Keratinocyte (primary cell): ENCODE results near the gene MIPOL1. TPM values are rescaled to one million over a fixed set of nuclear protein-coding genes. Genes with fewer than 3 reads are reported as not detected.

Experiments
- DNase-seq: peaks from one replicate; pipeline ENCODE4 v3.0.0-alpha.2; 2011; ENCODE audit warnings: low read depth, missing footprints, low spot score
- FAIRE-seq: peaks from 2 replicates; lab custom pipeline; 2011; peaks lifted over from hg19 to GRCh38; lab: Jason Lieb, UNC
- H2AFZ ChIP-seq: 2 replicates; pipeline ENCODE4 v1.6.0; 2012; ENCODE audit warnings: low read length, control low read depth, inconsistent platforms; ENCODE audit not compliant: control insufficient read depth
- H3K27ac ChIP-seq: 2 replicates; pipeline ENCODE4 v1.5.1; 2011; ENCODE audit warnings: low read length; ENCODE audit not compliant: control insufficient read depth, insufficient read depth
- H3K27me3 ChIP-seq: 3 replicates; pipeline ENCODE4 v1.6.0; 2011; ENCODE audit warnings: low read length; ENCODE audit not compliant: control insufficient read depth, insufficient read depth; ENCODE audit errors: extremely low read depth
- H3K36me3 ChIP-seq, 2 experiments: 2 replicates in 1 of 2; 3 replicates in 1 of 2; pipeline ENCODE4 v1.5.1; 2011; ENCODE audit warnings: low read length in 2 of 2, mild to moderate bottlenecking in 1 of 2; ENCODE audit not compliant: control insufficient read depth in 2 of 2, insufficient read depth in 2 of 2; ENCODE audit errors: extremely low read depth in 1 of 2
- H3K4me1 ChIP-seq: 3 replicates; pipeline ENCODE4 v1.5.1; 2011; ENCODE audit warnings: low read length; ENCODE audit not compliant: control insufficient read depth, insufficient read depth; ENCODE audit errors: extremely low read depth
- H3K4me2 ChIP-seq: 3 replicates; pipeline ENCODE4 v1.6.0; 2011; ENCODE audit warnings: low read depth, low read length; ENCODE audit not compliant: control insufficient read depth, insufficient read depth; ENCODE audit errors: extremely low read depth
- H3K4me3 ChIP-seq, 3 experiments: fragments of 200-600 bp in 1 of 3; sonication (generic) in 1 of 3; 2 replicates in 2 of 3; 3 replicates in 1 of 3; pipeline ENCODE4 v1.5.1; 2011 to 2016; ENCODE audit warnings: low read length in 3 of 3, mild to moderate bottlenecking in 3 of 3, control low read depth in 2 of 3, inconsistent platforms in 1 of 3, low read depth in 1 of 3, mixed read lengths in 1 of 3, mixed run types in 1 of 3, moderate library complexity in 1 of 3; ENCODE audit not compliant: control insufficient read depth in 2 of 3, insufficient read depth in 2 of 3; ENCODE audit errors: extremely low read depth in 1 of 3
- H3K79me2 ChIP-seq: 2 replicates; pipeline ENCODE4 v1.6.0; 2012; ENCODE audit warnings: low read length; ENCODE audit not compliant: control insufficient read depth, insufficient read depth
- H3K9ac ChIP-seq: 3 replicates; pipeline ENCODE4 v1.6.0; 2011; ENCODE audit warnings: low read length; ENCODE audit not compliant: control insufficient read depth, insufficient read depth; ENCODE audit errors: extremely low read depth
- H3K9me1 ChIP-seq: 3 replicates; pipeline ENCODE4 v1.6.0; 2011; ENCODE audit warnings: low read length; ENCODE audit not compliant: control insufficient read depth, insufficient read depth; ENCODE audit errors: extremely low read depth
- H3K9me3 ChIP-seq: 2 replicates; pipeline ENCODE4 v1.5.1; 2012; ENCODE audit warnings: low read depth, low read length; ENCODE audit not compliant: control insufficient read depth
- H4K20me1 ChIP-seq: 3 replicates; pipeline ENCODE4 v1.6.0; 2011; ENCODE audit warnings: low read length; ENCODE audit not compliant: control insufficient read depth, insufficient read depth; ENCODE audit errors: extremely low read depth
- CTCF ChIP-seq, 3 experiments: IDR thresholded peaks in 1 of 3; conservative IDR thresholded peaks in 1 of 3; optimal IDR thresholded peaks in 1 of 3; 2 replicates in 2 of 3; 3 replicates in 1 of 3; pipeline versions ENCODE3 to v1.5.1; 2011; ENCODE audit warnings: low read length in 3 of 3, mild to moderate bottlenecking in 3 of 3, moderate library complexity in 2 of 3, control low read depth in 1 of 3, inconsistent platforms in 1 of 3; ENCODE audit not compliant: insufficient read depth in 2 of 3; ENCODE audit errors: extremely low read depth in 1 of 3
- EZH2 ChIP-seq: IDR thresholded peaks from one replicate; pipeline ENCODE4 v1.6.1; 2012; ENCODE audit warnings: inconsistent platforms, mild to moderate bottlenecking, low read length, moderate library complexity
- dilution Hi-C: fragments of 300-500 bp; cut with MboI; formaldehyde crosslinking; loops from one replicate; pipeline ENCODE4 v1.7.0; 2020; ENCODE audit warnings: low sequenced_read_pairs; ENCODE audit not compliant: extremely low pct_ligation_motif_present
- polyA plus RNA-seq, 5 experiments: library from polyadenylated mRNA; depleted of rRNA in 3 of 5; stranded (reverse) in 3 of 5; stranded (forward) in 1 of 5; unstranded in 1 of 5; fragments of >200 nt; gene quantifications; 1 replicate in 1 of 5; 2 replicates in 3 of 5; 3 replicates in 1 of 5; pipeline versions ENCODE4 v1.2.1 to v1.2.3, GENCODE V29; 2011 to 2012; ENCODE audit warnings: missing spikeins in 2 of 5, low read depth in 1 of 5, low replicate concordance in 1 of 5

MIPOL1 gene
- polyA plus RNA-seq, 1 donor (not counting 4 experiments of a cell fraction or from before 2014, with no cell fraction given) = 10.9 TPM

DNA sequence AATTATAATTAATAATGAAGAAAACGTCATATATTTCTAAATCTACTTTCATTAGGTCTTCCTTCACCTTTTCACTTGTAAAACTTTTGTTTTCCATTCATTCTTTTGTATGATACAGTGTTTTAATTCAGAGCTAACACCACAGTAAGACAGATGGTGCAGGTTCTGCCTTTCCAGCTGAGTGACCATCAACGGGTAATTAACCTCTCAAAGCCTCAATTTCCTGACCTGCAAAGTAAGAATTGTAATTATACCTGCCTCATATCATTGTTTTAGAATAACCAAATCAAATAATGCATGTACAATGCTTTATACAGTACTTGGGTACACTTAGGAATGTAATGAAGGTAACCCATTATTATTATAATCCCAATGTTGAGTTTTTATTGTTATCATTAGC lies 239.8 kb downstream of the MIPOL1 start:
- Histone ChIP-seq H3K9me3 (no peaks in the 10 kb centered on the region), H3K9me1 (no peaks in the 10 kb centered on the region), H2AFZ (no peak overlapping the region), H4K20me1 (no peaks in the 10 kb centered on the region), H3K79me2 (no peaks in the 10 kb centered on the region), H3K4me3 (no peak overlapping the region), H3K4me2 (no peak overlapping the region), H3K27ac (no peak overlapping the region), H3K36me3 (no peaks in the 10 kb centered on the region), H3K4me1 (no peaks in the 10 kb centered on the region), H3K27me3 (no peaks in the 10 kb centered on the region), H3K9ac (no peak overlapping the region)
- no peak for DNase-seq
- TF ChIP-seq EZH2 (no peak), CTCF (optimal IDR thresholded peaks at IDR 0.05 in 1 of 3, IDR thresholded peaks at IDR 0.05 in 1 of 3, conservative IDR thresholded peaks at IDR 0.05 in 1 of 3; ENCODE audit: extremely low read depth in 1 of 3, insufficient read depth in 2 of 3, low read length in 3 of 3) (no peak)
- no peak for FAIRE-seq
- dilution Hi-C loops = no loop called here

DNA sequence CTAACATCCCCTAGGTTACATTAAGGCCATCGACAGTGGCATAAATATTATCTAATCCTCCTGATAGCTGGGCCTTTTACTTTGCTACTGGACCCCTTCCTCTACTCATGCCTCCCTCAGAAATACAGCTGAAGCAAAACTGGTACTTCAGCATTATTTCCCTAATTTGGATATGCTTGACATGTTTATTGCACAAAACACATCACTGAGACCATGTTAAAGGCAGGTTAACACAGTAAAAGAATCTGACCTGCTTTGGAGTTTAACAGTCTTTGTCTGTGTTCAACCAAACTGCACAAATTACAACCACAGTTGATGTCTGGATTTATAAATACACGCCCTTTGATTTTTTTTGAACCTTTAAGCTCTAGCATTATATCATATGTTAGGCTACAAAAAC lies 240.7 kb downstream of the MIPOL1 start:
- no peaks in the 10 kb centered on the region for H3K9me1 ChIP-seq
- H3K27ac ChIP-seq = no peak overlapping the region
- TF ChIP-seq EZH2 = no peak
- no peak for TF ChIP-seq CTCF (optimal IDR thresholded peaks at IDR 0.05 in 1 of 3, IDR thresholded peaks at IDR 0.05 in 1 of 3, conservative IDR thresholded peaks at IDR 0.05 in 1 of 3; ENCODE audit: extremely low read depth in 1 of 3, insufficient read depth in 2 of 3, low read length in 3 of 3)
- no peaks in the 10 kb centered on the region for H3K36me3 ChIP-seq
- DNase-seq (no peak), FAIRE-seq (no peak)
- no peaks in the 10 kb centered on the region for H3K27me3 ChIP-seq
- no peak overlapping the region for H3K4me3 ChIP-seq
- H3K9me3 ChIP-seq = no peaks in the 10 kb centered on the region
- H3K9ac ChIP-seq = no peak overlapping the region
- dilution Hi-C loops = no loop called here
- H2AFZ ChIP-seq = no peak overlapping the region
- H3K79me2 ChIP-seq = no peaks in the 10 kb centered on the region
- H3K4me2 ChIP-seq = no peak overlapping the region
- H3K4me1 ChIP-seq = no peaks in the 10 kb centered on the region
- no peaks in the 10 kb centered on the region for H4K20me1 ChIP-seq
